Fibroblast of skin of left biceps (primary cell): ENCODE data around the gene GARIN3.
"Not testable (repeated sequence)": the region's sequence is repeated elsewhere in the genome, so short reads cannot be mapped to it uniquely, and the experiment has no call there.

Source experiments
- DNase-seq, 2 experiments: peaks; one replicate each; pipeline ENCODE4 v3.0.0-alpha.2; 2013; ENCODE audit warnings: low read depth in 2 of 2

GARIN3 gene

DNA sequence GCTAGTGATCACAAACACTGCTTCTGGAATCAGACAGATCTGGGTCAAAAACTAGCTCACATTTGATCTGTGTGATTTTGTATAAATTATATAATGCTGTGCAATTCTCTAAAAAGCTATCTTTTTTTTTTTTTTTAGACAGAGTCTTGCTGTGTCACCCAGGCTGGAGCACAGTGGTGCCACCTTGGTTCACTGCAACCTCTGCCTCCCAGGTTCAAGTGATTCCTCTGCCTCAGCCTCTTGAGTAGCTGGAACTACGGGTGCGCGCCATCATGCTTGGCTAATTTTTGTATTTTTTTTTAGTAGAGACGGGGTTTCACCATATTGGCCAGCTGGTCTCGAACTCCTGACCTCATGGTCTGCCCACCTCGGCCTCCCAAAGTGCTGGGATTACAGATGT is 19.1 kb upstream of the GARIN3 start:
- not testable (repeated sequence) for DNase-seq

GRCh38 chr5:157184117-157184670 is 18.1 kb upstream of the GARIN3 start:
- no peak for DNase-seq

DNA sequence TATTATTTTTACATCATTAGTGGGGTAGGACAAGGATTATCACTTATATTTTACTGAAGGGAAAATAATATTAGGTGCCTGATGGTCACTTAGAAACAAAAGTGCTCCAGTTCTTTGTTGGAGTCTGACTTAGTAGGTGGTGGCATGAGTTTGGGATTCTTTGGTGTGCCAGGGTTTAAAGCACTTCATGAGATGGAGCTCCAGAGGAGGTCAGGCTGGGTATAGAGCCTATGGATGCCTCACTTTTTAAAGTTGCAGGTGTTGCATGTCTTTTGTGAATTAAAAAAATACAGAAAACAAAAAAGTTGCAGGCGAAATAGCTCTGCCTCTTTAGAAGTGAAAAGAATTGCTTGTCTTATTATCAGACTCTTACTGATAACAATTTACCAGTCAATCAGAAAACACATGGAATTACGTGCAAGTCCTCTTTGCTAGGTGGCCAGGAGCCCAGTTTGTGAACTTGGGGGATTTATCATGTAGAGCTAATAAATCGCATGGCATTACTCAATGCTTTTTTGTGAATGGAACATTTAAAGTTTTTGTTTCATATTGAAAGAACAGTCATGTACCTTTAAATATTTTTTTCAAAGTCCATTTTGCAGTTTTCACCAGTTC is 16.2 kb upstream of the GARIN3 start:
- DNase-seq = no peak

DNA sequence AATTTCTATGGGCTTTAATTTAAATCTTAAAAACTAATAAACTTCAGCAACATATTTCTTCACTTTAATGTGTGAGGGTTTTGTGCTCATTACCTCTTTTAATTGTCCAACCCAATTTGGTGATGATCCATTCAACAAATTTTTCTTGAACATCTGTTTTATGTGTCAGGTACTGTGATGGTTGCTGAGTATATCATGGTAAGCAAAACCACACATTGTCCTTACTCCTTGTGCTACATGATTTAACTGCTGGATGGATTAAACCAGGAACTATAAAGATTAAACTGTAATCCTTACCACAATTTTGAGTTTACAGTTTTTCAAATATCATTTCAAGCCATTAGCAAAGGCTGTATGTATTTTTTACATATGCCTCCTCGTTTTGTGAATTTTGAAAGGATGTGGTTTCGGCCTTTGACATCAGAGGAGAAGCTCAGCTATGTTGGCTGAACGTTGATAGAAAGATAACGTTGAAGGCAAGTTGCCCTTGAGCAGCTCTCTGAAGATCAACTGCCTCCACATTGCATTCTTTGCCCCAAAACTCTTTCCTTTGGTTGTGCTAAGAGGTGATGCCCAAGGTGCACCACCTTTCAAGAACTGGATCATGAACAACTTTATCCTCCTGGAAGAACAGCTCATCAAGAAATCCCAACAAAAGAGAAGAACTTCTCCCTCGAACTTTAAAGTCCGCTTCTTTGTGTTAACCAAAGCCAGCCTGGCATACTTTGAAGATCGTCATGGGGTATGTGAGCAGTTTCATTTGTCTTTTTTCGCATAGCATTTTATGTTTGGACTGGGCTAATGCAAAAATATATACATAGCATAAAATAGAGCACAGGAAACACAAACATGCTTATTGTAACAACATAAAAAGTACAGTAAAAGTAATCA is 14.6 kb upstream of the GARIN3 start, which contains the start of gene ITK:
TSS of gene ITK (plus strand) at position 467 of the 891 bp plus-strand sequence. CDS start at position 605, 138 bp downstream.
- DNase-seq = no peak

GRCh38 chr5:157178966-157179365 is 12.9 kb upstream of the GARIN3 start:
- DNase-seq = no peak

- no peak for DNase-seq
These were observed 11.9 kb upstream of the GARIN3 start for GRCh38 chr5:157177953-157178352.

DNA sequence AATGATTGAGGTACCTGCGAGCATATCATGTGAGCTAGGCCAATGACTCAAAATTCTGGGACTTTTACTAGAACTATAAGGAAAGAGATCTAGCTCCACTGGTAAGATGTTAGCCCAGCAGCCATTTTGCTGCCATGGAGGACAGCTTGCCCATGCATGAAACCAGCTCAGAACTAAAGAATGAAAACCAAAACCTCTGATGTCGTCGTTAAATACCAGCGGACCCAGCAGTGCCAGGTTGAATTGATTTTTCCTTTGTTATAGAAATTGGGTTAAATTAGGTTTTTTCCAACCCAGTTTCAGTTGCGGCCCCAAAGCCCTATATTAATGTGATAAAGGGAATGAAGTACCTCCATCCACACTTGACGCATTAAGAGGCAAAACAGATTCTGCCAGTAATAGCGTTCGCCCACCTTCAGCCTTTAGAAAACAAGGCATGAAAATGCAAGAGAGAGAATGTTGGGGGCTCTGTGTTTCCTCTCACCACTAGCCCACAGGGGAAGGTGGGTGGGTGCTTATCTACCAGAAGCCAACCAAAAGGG is 9.1 kb upstream of the GARIN3 start:
- DNase-seq = no peak

DNA sequence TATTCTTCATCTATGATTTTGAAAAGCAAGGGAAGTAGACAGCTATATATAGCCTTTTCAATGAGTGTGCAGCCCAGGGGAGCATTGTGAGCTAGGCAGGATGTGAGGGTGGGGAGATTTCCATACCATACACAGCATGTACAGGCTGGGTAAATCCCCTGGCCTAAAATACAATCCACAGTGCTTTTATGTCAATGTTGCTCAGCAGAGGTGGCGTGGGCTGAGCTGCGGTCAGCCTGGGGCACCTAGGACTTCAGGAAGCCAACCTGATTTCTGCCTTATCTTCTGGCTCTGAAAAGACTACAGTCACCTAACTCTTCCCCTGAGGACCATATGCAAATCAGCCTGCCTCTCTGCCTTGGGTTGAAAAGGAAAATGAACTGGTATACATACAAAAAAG is 6.3 kb upstream of the GARIN3 start:
- no peak for DNase-seq

DNA sequence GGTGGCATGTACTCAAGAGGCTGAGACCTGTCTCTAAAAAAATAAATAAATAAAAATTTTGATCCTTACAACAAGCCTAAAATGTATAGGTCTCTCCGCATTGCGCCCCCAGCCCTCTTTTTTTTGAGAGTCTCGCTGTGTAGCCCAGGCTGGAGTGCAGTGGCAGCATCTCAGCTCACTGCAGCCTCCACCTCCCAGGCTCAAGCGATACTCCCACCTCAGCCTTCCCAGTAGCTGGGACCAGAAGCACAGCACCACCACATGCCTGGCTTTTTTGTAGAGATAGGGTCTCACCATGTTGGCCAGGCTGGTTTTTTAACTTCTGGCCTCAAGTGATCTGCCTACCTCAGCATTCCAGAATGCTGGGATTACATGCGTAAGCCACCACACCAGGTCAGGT is 2.2 kb upstream of the GARIN3 start:
- no peak for DNase-seq

GRCh38 chr5:157167214-157167621 is 1.2 kb upstream of the GARIN3 start:
- DNase-seq = peak; percentile 67 to 72

DNA sequence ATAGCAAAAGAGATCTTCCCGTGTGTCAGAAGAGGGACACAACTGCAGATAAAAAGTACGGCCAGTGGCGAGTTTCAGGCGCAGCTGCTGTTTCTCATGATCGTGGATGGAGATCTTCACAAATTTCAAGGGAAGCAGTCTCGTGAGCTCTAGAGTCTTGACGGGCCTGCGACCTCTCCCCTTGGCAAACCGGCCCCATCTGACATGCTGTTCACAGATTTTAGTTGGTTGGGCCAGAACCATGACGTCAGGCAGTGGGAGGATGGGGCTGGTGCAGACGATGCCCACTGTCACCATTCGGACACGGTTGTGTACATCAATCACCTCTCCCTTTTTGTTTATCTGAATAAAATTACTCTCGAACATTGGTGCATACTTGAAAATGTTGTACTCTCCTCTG is 396 bp downstream of the GARIN3 start:
- no peak for DNase-seq

DNA sequence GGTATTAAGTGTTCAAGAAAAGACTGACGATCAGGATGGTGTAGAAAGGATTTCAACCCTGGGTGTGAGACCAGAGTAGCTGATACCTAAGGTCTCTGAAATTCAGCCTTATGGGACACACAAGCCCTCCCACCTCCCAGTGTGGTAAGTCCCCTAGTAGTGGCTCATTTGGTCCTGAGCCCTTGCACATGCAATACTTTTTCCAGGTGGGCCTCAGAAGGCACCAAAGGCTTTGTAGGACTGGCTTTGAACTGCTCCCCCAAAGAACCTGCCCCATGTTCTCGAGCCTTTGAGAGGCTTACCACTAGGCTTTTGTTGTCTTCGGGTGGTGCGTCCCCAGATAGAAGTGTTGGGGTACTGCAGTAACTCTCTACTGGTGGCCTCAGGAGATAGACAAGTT is 803 bp downstream of the GARIN3 start:
- no peak for DNase-seq

- DNase-seq = no peak
These were observed 1.5 kb downstream of the GARIN3 start for GRCh38 chr5:157164521-157164920.

DNA sequence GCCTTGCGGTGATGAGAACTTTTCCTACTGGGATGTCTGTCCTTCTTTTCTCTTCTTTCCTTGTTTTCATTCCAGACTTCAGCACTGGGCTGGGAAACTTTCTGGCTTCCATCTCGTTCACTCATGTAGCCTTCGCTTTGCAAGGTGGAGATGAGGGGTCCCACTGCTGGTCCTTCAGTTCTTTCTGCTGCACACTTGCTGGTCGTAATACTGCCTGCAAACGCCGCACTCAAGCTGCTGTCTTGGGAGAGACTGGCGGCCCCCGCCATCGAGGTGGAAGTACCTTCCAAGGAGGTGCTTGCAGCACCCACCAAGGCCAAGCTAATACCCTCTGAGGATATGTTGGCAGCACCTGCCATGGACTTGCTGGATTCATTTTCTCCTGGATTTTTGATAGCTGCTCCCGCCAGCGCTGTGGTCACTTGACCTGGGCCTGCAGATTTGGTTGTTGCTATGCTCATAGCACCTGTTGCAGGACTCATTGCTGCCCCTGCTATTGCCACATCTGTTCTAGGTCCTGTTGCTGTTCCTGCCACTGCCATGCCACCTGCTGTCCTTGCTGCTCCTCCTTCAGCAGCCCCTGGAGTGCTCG is 3.0 kb downstream of the GARIN3 start:
- no peak for DNase-seq

DNA sequence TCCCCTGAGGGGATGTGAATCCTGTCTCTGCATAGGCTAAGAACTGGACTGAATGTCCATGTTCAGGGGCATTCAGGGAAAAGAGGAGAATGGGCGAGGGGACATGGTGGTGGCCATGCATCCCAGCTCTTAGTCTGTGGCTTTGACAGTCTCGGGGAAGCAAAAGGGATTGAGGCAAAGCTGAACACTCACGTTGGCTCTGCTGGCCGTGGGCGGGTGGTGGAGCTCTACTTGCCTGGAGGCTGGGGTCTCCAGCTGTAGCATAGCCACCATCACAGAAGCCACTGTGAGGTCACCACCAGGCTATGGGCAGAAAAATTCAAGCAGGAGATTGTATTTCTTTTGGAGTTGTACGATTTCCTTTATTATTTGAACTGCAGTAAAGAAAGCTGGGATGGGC is 4.1 kb downstream of the GARIN3 start:
- no peak for DNase-seq

DNA sequence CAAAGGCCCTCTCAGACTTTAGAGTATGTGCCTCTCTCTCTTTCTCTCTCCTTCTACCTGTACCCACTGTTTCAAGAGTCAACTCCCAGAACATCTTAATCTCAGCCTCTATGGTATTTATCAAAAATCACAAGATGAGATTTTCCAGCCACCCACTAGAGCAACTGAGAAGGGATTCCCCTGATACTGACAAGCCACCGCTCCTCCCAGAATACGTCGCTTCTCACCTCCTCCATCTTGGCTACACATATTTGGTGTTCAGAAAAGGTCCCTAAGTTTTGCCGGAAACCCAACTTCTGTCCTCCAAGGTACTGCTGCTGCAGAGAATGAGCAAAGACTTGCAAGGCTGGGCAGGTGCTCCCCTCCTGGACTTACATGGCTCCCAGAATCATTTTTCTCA is 6.1 kb downstream of the GARIN3 start:
- no peak for DNase-seq

GRCh38 chr5:157159209-157159751 is 6.8 kb downstream of the GARIN3 start:
- DNase-seq = no peak

DNA sequence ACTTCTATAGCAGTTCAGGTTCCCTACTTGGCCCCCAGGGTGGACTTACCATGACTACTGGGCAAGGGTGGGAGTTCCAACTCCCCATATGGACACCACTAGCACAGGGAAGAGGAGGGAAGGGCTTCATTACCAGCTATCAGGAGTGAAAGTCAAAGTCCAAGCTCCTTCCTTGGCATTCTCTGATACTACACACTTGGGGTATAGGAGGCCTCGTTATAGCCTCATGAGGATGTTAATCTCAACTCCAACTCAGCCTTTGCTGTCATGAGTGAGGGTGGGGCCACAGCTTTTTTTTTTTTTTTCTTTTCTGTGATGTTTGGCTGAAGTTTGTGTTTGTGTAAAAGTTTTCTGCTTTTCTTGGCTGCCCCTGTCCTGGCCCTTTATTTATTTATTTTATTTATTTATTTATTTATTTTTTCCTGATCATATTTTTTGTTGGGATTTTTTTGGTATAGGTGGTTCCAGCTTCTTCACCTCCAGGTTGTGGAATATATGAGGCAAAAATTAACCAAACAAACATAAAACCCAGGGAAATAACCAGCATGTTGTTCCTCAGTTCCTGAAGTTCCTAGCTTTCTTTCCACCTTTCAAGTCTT is 8.7 kb downstream of the GARIN3 start:
- DNase-seq = no peak

DNA sequence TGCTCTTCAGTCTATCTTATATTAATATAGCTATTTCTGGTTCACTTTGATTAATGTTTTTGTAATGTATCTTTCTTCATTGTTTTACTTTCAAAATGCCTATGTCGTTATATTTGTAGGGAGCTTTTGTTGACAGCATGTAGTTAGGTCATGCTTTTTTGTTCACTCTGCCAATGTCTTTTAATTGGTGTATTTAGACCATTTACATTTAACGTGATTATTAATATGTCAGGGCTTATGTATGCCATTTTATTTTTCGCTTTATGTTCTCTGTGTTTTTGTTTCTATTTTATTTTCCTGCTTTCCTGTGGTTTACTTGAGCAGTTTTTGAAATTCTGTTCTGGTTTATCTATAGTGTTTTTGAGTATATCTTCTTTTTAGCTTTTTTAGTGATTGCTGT is 10.8 kb downstream of the GARIN3 start:
- no peak for DNase-seq

DNA sequence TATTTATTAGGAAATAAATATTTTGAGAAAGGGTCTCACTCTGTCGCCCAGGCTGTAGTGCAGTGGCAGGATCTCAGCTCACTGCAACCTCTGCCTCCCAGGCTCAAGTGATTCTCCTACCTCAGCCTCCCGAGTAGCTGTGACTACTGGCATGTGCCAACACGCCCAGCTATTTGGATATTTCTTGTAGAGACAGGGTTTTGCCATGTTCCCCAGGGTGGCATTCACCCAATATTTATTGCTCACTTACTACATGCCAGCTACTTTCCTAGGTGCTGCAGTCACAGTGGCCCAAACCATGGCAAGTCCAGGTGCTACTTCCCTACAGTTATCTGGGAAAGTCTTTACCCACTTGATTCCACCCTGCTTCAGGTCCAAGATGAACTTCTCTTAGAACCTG is 15.1 kb downstream of the GARIN3 start:
- no peak for DNase-seq
